ENCODE results near the gene PARVB. TPM values are rescaled to one million over a fixed set of nuclear protein-coding genes. Genes with fewer than 3 reads are reported as not detected.
A peak's percentile ranks its signal among the peaks of the same experiment; 100 is the strongest.

The PARVB gene
- total RNA-seq, 6 experiments from 2014 or later = 36.5 to 44.2 (median 38.9) TPM

GRCh38 chr22:44207173-44207980, 183.3 kb downstream of the PARVB start:
- Mint-ChIP-seq H3K27me3 (ENCODE audit: insufficient read depth) (peaks cover 23% of the 10 kb centered on the region), H3K27ac (no peak overlapping the region), H3K4me3 (no peak overlapping the region), H3K4me1 (ENCODE audit: low read depth) (peaks cover 20% of the 10 kb centered on the region), H3K36me3 (ENCODE audit: low read depth) (0 out of 2 replicates have a peak, but pooled peaks cover 5% of the 10 kb centered on the region), H3K9me3 (0 out of 2 replicates have a peak, but pooled peaks cover 9% of the 10 kb centered on the region)
- DNase-seq = no peak
- TF ChIP-seq CTCF (IDR thresholded peaks at IDR 0.05) = no peak

- Mint-ChIP-seq H3K4me3 (no peak overlapping the region), H3K9me3 (0 out of 2 replicates have a peak, but pooled peaks cover 9% of the 10 kb centered on the region), H3K4me1 (ENCODE audit: low read depth) (peaks cover 14% of the 10 kb centered on the region), H3K27me3 (ENCODE audit: insufficient read depth) (peaks cover 19% of the 10 kb centered on the region), H3K36me3 (ENCODE audit: low read depth) (0 out of 2 replicates have a peak, but pooled peaks cover 5% of the 10 kb centered on the region), H3K27ac (no peak overlapping the region)
- TF ChIP-seq CTCF (IDR thresholded peaks at IDR 0.05) = no peak
- DNase-seq = no peak
Measured at GRCh38 chr22:44207981-44208317, 183.8 kb downstream of the PARVB start.

GRCh38 chr22:44209343-44209742, 185.2 kb downstream of the PARVB start:
- DNase-seq = no peak
- Mint-ChIP-seq H3K27ac (no peak overlapping the region), H3K9me3 (0 out of 2 replicates have a peak, but pooled peaks cover 9% of the 10 kb centered on the region), H3K4me3 (no peak overlapping the region), H3K27me3 (ENCODE audit: insufficient read depth) (peaks cover 15% of the 10 kb centered on the region), H3K36me3 (ENCODE audit: low read depth) (0 out of 2 replicates have a peak, but pooled peaks cover 5% of the 10 kb centered on the region), H3K4me1 (ENCODE audit: low read depth) (peaks cover 12% of the 10 kb centered on the region; the same call in 1 of the 2 replicates)
- TF ChIP-seq CTCF (IDR thresholded peaks at IDR 0.05) = no peak

GRCh38 chr22:44210722-44211121, 186.6 kb downstream of the PARVB start:
- Mint-ChIP-seq H3K4me3 (no peak overlapping the region), H3K4me1 (ENCODE audit: low read depth) (peaks cover 12% of the 10 kb centered on the region; the same call in 1 of the 2 replicates), H3K27ac (no peak overlapping the region), H3K9me3 (0 out of 2 replicates have a peak, but pooled peaks cover 9% of the 10 kb centered on the region), H3K36me3 (ENCODE audit: low read depth) (0 out of 2 replicates have a peak, but pooled peaks cover 5% of the 10 kb centered on the region), H3K27me3 (ENCODE audit: insufficient read depth) (peaks cover 13% of the 10 kb centered on the region)
- peak; percentile 19 for DNase-seq
- no peak for TF ChIP-seq CTCF (IDR thresholded peaks at IDR 0.05)

GRCh38 chr22:44211256-44211945, 187.3 kb downstream of the PARVB start:
- Mint-ChIP-seq H3K9me3 (0 out of 2 replicates have a peak, but pooled peaks cover 9% of the 10 kb centered on the region), H3K4me1 (ENCODE audit: low read depth) (peaks cover 12% of the 10 kb centered on the region; the same call in 1 of the 2 replicates), H3K4me3 (no peak overlapping the region), H3K27me3 (ENCODE audit: insufficient read depth) (peaks cover 11% of the 10 kb centered on the region), H3K27ac (no peak overlapping the region), H3K36me3 (ENCODE audit: low read depth) (0 out of 2 replicates have a peak, but pooled peaks cover 5% of the 10 kb centered on the region)
- no peak for TF ChIP-seq CTCF (IDR thresholded peaks at IDR 0.05)
- DNase-seq = no peak

Data from HFFc6 (cell line).